ENCODE data around the gene PEX5L.

GRCh38 chr3:180062771-180063170 lies 26.0 kb upstream of the PEX5L start:
- TF ChIP-seq POLR2A (IDR thresholded peaks at IDR 0.05) (no peak), CTCF (IDR thresholded peaks at IDR 0.05) (no peak)
